K562 (cell line): ENCODE measurements around the gene ZG16B. TPM values are rescaled to one million over a fixed set of nuclear protein-coding genes. Genes with fewer than 3 reads are reported as not detected.

ENCODE experiments used
- ATAC-seq: fragments of 200-7000 bp; cut with Tn5 transposase; 3 replicates; pipeline ENCODE4 v1.9.1; 2020; ENCODE audit warnings: moderate library complexity
- BruUV-seq: library from RNA; stranded (reverse); fragments of 400-500 nt; replicated peaks from 2 replicates; lab custom pipeline; 2021; lab: Mats Ljungman, UMichigan
- CTCF ChIA-PET: fragments of 300-600 bp; formaldehyde crosslinking; extraction: SDS; loops from one replicate; lab custom pipeline; 2021; ENCODE audit warnings: low intra/inter-chr PET ratio; lab: Yijun Ruan, JAX
- POLR2A ChIA-PET: fragments of 300-600, 350-650 bp; sonication (Branson Sonifier 250); formaldehyde crosslinking; extraction: SDS; loops from one replicate; lab custom pipeline; 2021; ENCODE audit warnings: antibody characterized with exemption, inconsistent platforms; lab: Yijun Ruan, JAX
- DNase-seq, 4 experiments: peaks; one replicate each; pipeline versions ENCODE4 v3.0.0 to v3.0.0-alpha.2; 2011 to 2018; ENCODE audit warnings: low spot score in 3 of 4, mixed read lengths in 3 of 4; ENCODE audit errors: extremely low read depth in 1 of 4
- FAIRE-seq: peaks from 2 replicates; lab custom pipeline; 2011; peaks lifted over from hg19 to GRCh38; lab: Jason Lieb, UNC
- H2AFZ ChIP-seq: 2 replicates; pipeline ENCODE4 v1.6.0; 2011; ENCODE audit warnings: low read depth, low read length, control low read depth, inconsistent platforms
- H3K27ac ChIP-seq: fragments of 200-600 bp; 3 replicates; pipeline ENCODE4 v1.8.0; 2011; ENCODE audit warnings: low read depth, mild to moderate bottlenecking, control low read depth, inconsistent platforms, low read length, moderate library complexity, mixed read lengths; ENCODE audit errors: extremely low read depth
- H3K27me3 ChIP-seq, 2 experiments: fragments of 300-600 bp in 1 of 2; 2 replicates in 1 of 2; 3 replicates in 1 of 2; pipeline versions ENCODE4 v1.6.0 to v1.8.0; 2011; ENCODE audit warnings: inconsistent platforms in 2 of 2, low read length in 2 of 2, mild to moderate bottlenecking in 1 of 2, mixed read lengths in 1 of 2, moderate library complexity in 1 of 2; ENCODE audit not compliant: control insufficient read depth in 2 of 2, insufficient read depth in 2 of 2
- H3K36me3 ChIP-seq: fragments of 300-600 bp; 3 replicates; pipeline ENCODE4 v1.8.0; 2011; ENCODE audit warnings: mild to moderate bottlenecking, low read length, inconsistent platforms; ENCODE audit not compliant: control insufficient read depth, insufficient read depth
- H3K4me1 ChIP-seq, 2 experiments: fragments of 200-600 bp in 1 of 2; replicated peaks in 1 of 2; 2 replicates in 1 of 2; 3 replicates in 1 of 2; pipeline versions ENCODE4 v1.5.1 to v1.8.0; 2011; ENCODE audit warnings: inconsistent platforms in 2 of 2, low read length in 2 of 2, mild to moderate bottlenecking in 1 of 2, mixed read lengths in 1 of 2, moderate library complexity in 1 of 2; ENCODE audit not compliant: control insufficient read depth in 2 of 2, insufficient read depth in 2 of 2
- H3K4me2 ChIP-seq: 2 replicates; pipeline ENCODE4 v1.6.1; 2011; ENCODE audit warnings: low read length, control low read depth, inconsistent platforms, mixed read lengths; ENCODE audit not compliant: insufficient read depth
- H3K4me3 ChIP-seq: fragments of 200-600 bp; sonication (generic), shearing (Covaris generic); 2 replicates; pipeline ENCODE4 v1.5.1; 2016; ENCODE audit warnings: control low read depth, inconsistent platforms
- H3K79me2 ChIP-seq: fragments of 200-600 bp; 3 replicates; pipeline ENCODE4 v1.8.0; 2011; ENCODE audit warnings: low read length, inconsistent platforms; ENCODE audit not compliant: control insufficient read depth, insufficient read depth
- H3K9ac ChIP-seq, 2 experiments: 2 replicates each; pipeline versions ENCODE4 v1.6.0 to v1.6.1; 2011; ENCODE audit warnings: low read depth in 2 of 2, low read length in 2 of 2, control low read depth in 1 of 2, inconsistent platforms in 1 of 2, mild to moderate bottlenecking in 1 of 2, mixed read lengths in 1 of 2; ENCODE audit not compliant: insufficient read depth in 1 of 2
- H3K9me1 ChIP-seq: one replicate; pipeline ENCODE4 v1.6.0; 2011; ENCODE audit warnings: inconsistent platforms, mild to moderate bottlenecking, low read length, moderate library complexity; ENCODE audit not compliant: control insufficient read depth, insufficient read depth
- H3K9me3 ChIP-seq: replicated peaks from 2 replicates; pipeline ENCODE4 v1.5.1; 2011; ENCODE audit warnings: low read depth, low read length, inconsistent platforms; ENCODE audit not compliant: control insufficient read depth, insufficient read depth
- H4K20me1 ChIP-seq: replicated peaks from 2 replicates; pipeline ENCODE4 v1.6.1; 2011; ENCODE audit warnings: low read length, inconsistent platforms, mixed read lengths; ENCODE audit not compliant: control insufficient read depth, insufficient read depth
- DIDO1 ChIP-seq: fragments of 450-650 bp; IDR thresholded peaks from 2 replicates; pipeline ENCODE4 v1.6.1; 2016; ENCODE audit warnings: low read depth, missing biosample characterization, missing genetic modification characterization
- GABPA ChIP-seq: fragments of 200-800 bp; sonication (Bioruptor generic); conservative IDR thresholded peaks from 2 replicates; pipeline ENCODE4 v1.6.1; 2016; ENCODE audit warnings: low read depth, missing genetic modification characterization, missing compliant biosample characterization
- KDM4B ChIP-seq, 2 experiments: fragments of 450-650 bp in 1 of 2; sonication (generic) in 1 of 2; IDR thresholded peaks; 2 replicates each; pipeline ENCODE4 v1.6.1; 2016 to 2017; ENCODE audit warnings: borderline replicate concordance in 2 of 2, antibody characterized with exemption in 1 of 2, low read depth in 1 of 2, mild to moderate bottlenecking in 1 of 2
- KLF6 ChIP-seq: fragments of 250-450 bp; sonication (Bioruptor Pico); IDR thresholded peaks from 2 replicates; pipeline ENCODE4 v1.4.0; 2020; ENCODE audit warnings: mild to moderate bottlenecking, moderate library complexity, borderline replicate concordance
- NR2F6 ChIP-seq: fragments of 450-650 bp; formaldehyde crosslinking; IDR thresholded peaks from 2 replicates; pipeline ENCODE4 v1.4.0; 2020; ENCODE audit warnings: mild to moderate bottlenecking
- NRF1 ChIP-seq, 2 experiments: fragments of 450-650 bp; IDR thresholded peaks in 1 of 2; conservative IDR thresholded peaks in 1 of 2; 2 replicates each; pipeline ENCODE4 v1.6.1; 2014; ENCODE audit warnings: mild to moderate bottlenecking in 2 of 2
- RBM14 ChIP-seq: fragments of 200-400 bp; formaldehyde crosslinking; IDR thresholded peaks from 2 replicates; pipeline ENCODE4 v1.6.1; 2018; ENCODE audit warnings: low read depth, mild to moderate bottlenecking, low read length, moderate library complexity, borderline replicate concordance; ENCODE audit not compliant: insufficient read depth
- RFX7 ChIP-seq: fragments of 250-450 bp; sonication (Bioruptor Pico); IDR thresholded peaks from 2 replicates; pipeline ENCODE4 v1.5.1; 2021; ENCODE audit warnings: mild to moderate bottlenecking
- RHOXF2B ChIP-seq: fragments of 250-450 bp; sonication (Bioruptor Pico); conservative IDR thresholded peaks from 2 replicates; pipeline ENCODE4 v1.5.1; 2021
- SMAD4 ChIP-seq: fragments of 250-450 bp; sonication (Bioruptor Pico); conservative IDR thresholded peaks from 2 replicates; pipeline ENCODE4 v1.8.0; 2021; ENCODE audit warnings: inconsistent platforms, mild to moderate bottlenecking, moderate library complexity
- TAF1 ChIP-seq: IDR thresholded peaks from 2 replicates; pipeline ENCODE4 v1.6.1; 2011; ENCODE audit warnings: mild to moderate bottlenecking, low read length, moderate library complexity; ENCODE audit not compliant: insufficient read depth, control insufficient read depth, severe bottlenecking; ENCODE audit errors: extremely low read depth
- TAL1 ChIP-seq: fragments of 450-650 bp; IDR thresholded peaks from 2 replicates; pipeline ENCODE4 v1.6.1; 2016; ENCODE audit warnings: mild to moderate bottlenecking
- TCF7L2 ChIP-seq: fragments of 150-350 bp; IDR thresholded peaks from 2 replicates; pipeline ENCODE4 v1.6.1; 2016; ENCODE audit warnings: low read depth, mild to moderate bottlenecking, low read length, moderate library complexity
- ZNF316 ChIP-seq: fragments of 450-650 bp; IDR thresholded peaks from 2 replicates; pipeline ENCODE4 v1.6.1; 2016
- ZNF445 ChIP-seq: fragments of 250-450 bp; sonication (Bioruptor Pico); IDR thresholded peaks from 2 replicates; pipeline ENCODE4 v1.4.0; 2020; ENCODE audit warnings: low read depth, mild to moderate bottlenecking, moderate library complexity
- WGBS: fragments of 100-300 bp; shearing (Covaris generic); methylation state at CpG from one replicate; pipeline ENCODE4 v1.1.6; 2016; ENCODE audit warnings: low coverage, mixed read lengths; ENCODE audit not compliant: insufficient coverage; ENCODE audit errors: missing lambda C conversion rate; 5-methylcytosine and 5-hydroxymethylcytosine counted together
- in situ Hi-C: fragments of 300-500 bp; cut with MboI; formaldehyde crosslinking; loops from 4 replicates; pipeline ENCODE4 v1.15.0; 2018; ENCODE audit warnings: inconsistent platforms, mixed read lengths
- intact Hi-C: fragments of 100-400 bp; cut with micrococcal nuclease; formaldehyde crosslinking; loops from 2 replicates; pipeline ENCODE4 v1.14.2; 2022
- polyA plus RNA-seq, 8 experiments: library from polyadenylated mRNA; depleted of rRNA in 4 of 8; stranded (reverse) in 5 of 8; unstranded in 3 of 8; fragments of >200 nt; fragmentation: Nextera tagmentation in 2 of 8; fragmentation: Illumina TruSeq in 1 of 8; extraction: Ambion mirVana in 2 of 8; extraction: Trizol in 1 of 8; gene quantifications; 2 replicates each; pipeline versions ENCODE4 v1.2.1 to v1.2.3, GENCODE V29; 2011 to 2014; ENCODE audit warnings: inconsistent platforms in 1 of 8, missing spikeins in 1 of 8
- total RNA-seq, 7 experiments: library from RNA; depleted of rRNA in 6 of 7; stranded (reverse); fragments of >200 nt in 6 of 7; fragmentation: Illumina TruSeq in 2 of 7; extraction: Trizol in 2 of 7; gene quantifications; 2 replicates each; pipeline versions ENCODE4 v1.2.1 to v1.2.3, GENCODE V29; 2011 to 2021; ENCODE audit warnings: low replicate concordance in 1 of 7
- TF ChIP-seq, protein P1 (sequence below): fragments of 250-450 bp; sonication (Bioruptor Pico); IDR thresholded peaks from 2 replicates; pipeline ENCODE4 v1.6.1; 2021; ENCODE audit warnings: mild to moderate bottlenecking
- TF ChIP-seq, protein P2 (sequence below): fragments of 250-450 bp; sonication (Bioruptor Pico); IDR thresholded peaks from 2 replicates; pipeline ENCODE4 v1.5.1; 2021; ENCODE audit warnings: mild to moderate bottlenecking
- TF ChIP-seq, protein P3 (sequence below): sonication (generic); formaldehyde crosslinking; IDR thresholded peaks from 2 replicates; pipeline ENCODE4 v1.8.0; 2022; ENCODE audit warnings: mild to moderate bottlenecking, missing genetic modification reagents

The ZG16B gene
- total and polyA plus RNA-seq, 9 of the 15 experiments (the other 6 are each of a cell fraction or from before 2014, with no cell fraction given), result 0.25 to 0.43 (median 0.34) TPM; not detected in 5

DNA sequence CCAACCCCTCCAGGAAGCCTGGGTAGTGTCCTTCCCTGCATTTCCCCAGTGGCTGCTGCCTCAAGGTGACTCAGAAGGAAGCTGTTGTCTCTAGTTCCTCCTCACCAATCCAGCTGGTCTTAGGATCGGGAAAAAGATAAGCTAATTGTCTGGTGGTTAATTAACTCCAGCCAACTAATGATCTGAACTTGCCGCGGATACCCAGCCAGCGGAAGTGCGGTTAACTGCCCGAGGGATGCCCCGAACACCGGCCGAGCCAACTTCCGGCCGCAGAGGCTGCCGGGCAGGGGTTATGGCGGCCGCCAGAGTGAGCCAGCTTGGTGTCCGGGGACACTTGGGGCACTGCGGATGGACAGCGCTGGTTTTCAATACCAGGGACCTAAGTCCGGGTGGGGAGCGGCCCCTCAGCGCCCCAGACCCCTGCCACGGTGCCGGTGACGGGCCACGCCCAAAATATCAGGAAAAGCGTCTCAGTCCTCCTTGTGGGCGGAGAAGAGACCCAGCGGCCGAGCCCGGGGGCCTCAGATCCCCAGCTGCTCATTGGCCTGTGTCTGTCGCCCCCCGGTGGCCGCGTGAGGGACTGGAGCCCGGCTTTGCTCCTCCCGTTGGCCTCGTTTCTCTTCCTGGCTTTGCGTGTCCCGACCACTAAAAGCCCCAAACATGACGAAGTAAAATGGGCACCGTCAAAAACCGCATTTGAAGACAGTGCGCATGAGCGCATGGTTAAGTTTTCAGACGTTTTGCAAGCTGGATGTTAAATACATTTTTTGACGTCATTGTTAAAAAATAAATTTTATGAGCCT is 38.1 kb downstream of the ZG16B start:
- Histone ChIP-seq H2AFZ (peak overlapping the region; percentile 100), H3K4me1 (peaks cover 4 to 8% of the 10 kb centered on the region in 2 experiments; a peak in 3 of 5 replicates), H3K4me2 (peak overlapping the region; percentile 93), H3K79me2 (no peaks in the 10 kb centered on the region), H3K4me3 (peak overlapping the region; percentile 52), H3K27me3 (peaks cover 3 to 10% of the 10 kb centered on the region in 2 experiments; a peak in 2 of 5 replicates), H3K9ac (peak overlapping the region; percentile 74 to 93), H3K9me3 (no peaks in the 10 kb centered on the region), H4K20me1 (no peaks in the 10 kb centered on the region), H3K27ac (peak overlapping the region; percentile 87), H3K9me1 (no peaks in the 10 kb centered on the region), H3K36me3 (no peaks in the 10 kb centered on the region)
- in situ Hi-C loops, result no loop called here
- FAIRE-seq (peak; percentile 85), ATAC-seq (peak; percentile 99), DNase-seq (peak; percentile 96)
- TSS peak; percentile 99 for BruUV-seq
- intact Hi-C loops, result loop anchor here (1.0 kb wide), 1 partner anchor 26 kb away; no protein-coding TSS in a partner anchor
- under 1% methylated on average over 45 of the region's 45 CpGs for WGBS
- ChIA-PET CTCF (interaction anchor here (0.6 to 2.4 kb wide), 6 partner anchors 14 to 1095 kb away, joined by 3 to 23 read pairs (median 4); partner anchors contain the start of gene MRPS34), POLR2A (interaction anchor here (0.5 to 1.8 kb wide), 6 partner anchors 15 to 116 kb away, joined by 3 to 6 read pairs (median 3); partner anchors contain the start of gene SRRM2)
- peak; percentile 84 for TF ChIP-seq TAF1
- TF ChIP-seq ZNF445 (CRISPR knock-in tag), result no peak
- no peak for TF ChIP-seq NR2F6 (CRISPR knock-in tag)
- peak; percentile 90; the same call in 1 of the 2 replicates for TF ChIP-seq KLF6 (CRISPR knock-in tag)
- TF ChIP-seq RBM14, result no peak
- peak; percentile 31; the same call in 1 of the 2 replicates for TF ChIP-seq ZNF316
- TF ChIP-seq, protein P1, sequence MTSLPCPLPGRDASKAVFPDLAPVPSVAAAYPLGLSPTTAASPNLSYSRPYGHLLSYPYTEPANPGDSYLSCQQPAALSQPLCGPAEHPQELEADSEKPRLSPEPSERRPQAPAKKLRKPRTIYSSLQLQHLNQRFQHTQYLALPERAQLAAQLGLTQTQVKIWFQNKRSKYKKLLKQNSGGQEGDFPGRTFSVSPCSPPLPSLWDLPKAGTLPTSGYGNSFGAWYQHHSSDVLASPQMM (CRISPR knock-in tag), result no peak
- TF ChIP-seq RFX7, result no peak
- TF ChIP-seq RHOXF2B (CRISPR knock-in tag), result no peak
- peak; percentile 63; the same call in 1 of the 2 replicates for TF ChIP-seq DIDO1
- no peak for TF ChIP-seq TCF7L2
- peak; percentile 90 for TF ChIP-seq SMAD4 (CRISPR knock-in tag)
- 0 out of 4 replicates have a peak, but pooled peaks of 1 of the 2 experiments have one; percentile 64 for TF ChIP-seq KDM4B (IDR thresholded peaks at IDR 0.05; ENCODE audit: borderline replicate concordance in 2 of 2, low read depth in 1 of 2)
- TF ChIP-seq GABPA (tag), result peak; percentile 97
- TF ChIP-seq, protein P2, sequence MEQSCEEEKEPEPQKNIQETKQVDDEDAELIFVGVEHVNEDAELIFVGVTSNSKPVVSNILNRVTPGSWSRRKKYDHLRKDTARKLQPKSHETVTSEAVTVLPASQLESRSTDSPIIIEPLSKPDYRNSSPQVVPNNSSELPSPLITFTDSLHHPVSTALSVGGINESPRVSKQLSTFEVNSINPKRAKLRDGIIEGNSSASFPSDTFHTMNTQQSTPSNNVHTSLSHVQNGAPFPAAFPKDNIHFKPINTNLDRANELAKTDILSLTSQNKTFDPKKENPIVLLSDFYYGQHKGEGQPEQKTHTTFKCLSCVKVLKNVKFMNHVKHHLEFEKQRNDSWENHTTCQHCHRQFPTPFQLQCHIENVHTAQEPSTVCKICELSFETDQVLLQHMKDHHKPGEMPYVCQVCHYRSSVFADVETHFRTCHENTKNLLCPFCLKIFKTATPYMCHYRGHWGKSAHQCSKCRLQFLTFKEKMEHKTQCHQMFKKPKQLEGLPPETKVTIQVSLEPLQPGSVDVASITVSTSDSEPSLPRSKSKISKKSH (CRISPR knock-in tag), result 0 out of 2 replicates have a peak, but pooled peaks have one; percentile 20
- TF ChIP-seq, protein P3, sequence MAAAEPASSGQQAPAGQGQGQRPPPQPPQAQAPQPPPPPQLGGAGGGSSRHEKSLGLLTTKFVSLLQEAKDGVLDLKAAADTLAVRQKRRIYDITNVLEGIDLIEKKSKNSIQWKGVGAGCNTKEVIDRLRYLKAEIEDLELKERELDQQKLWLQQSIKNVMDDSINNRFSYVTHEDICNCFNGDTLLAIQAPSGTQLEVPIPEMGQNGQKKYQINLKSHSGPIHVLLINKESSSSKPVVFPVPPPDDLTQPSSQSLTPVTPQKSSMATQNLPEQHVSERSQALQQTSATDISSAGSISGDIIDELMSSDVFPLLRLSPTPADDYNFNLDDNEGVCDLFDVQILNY, result no peak
- peak; percentile 79 to 82 for TF ChIP-seq NRF1 (conservative IDR thresholded peaks at IDR 0.05 in 1 of 2, IDR thresholded peaks at IDR 0.05 in 1 of 2)
- TF ChIP-seq TAL1, result no peak
